ENCODE measurements around the gene DDX51. TPM values are rescaled to one million over a fixed set of nuclear protein-coding genes. Genes with fewer than 3 reads are reported as not detected.

Gene DDX51
- total RNA-seq, 2 donors from 2014 or later, result 29.5 to 83.7 TPM

- Mint-ChIP-seq H3K27me3 (no peaks in the 10 kb centered on the region), H3K4me1 (ENCODE audit: low read depth in 2 of 2) (peaks cover 19 to 20% of the 10 kb centered on the region in 2 donors), H3K27ac (no peak overlapping the region)
Measured at GRCh38 chr12:132148368-132149045, 4.4 kb upstream of the DDX51 start.

GRCh38 chr12:132147423-132148367 is 3.6 kb upstream of the DDX51 start:
- Mint-ChIP-seq H3K4me1 (ENCODE audit: low read depth in 2 of 2) (peaks cover 24% of the 10 kb centered on the region in 2 donors), H3K36me3 (no peaks in the 10 kb centered on the region), H3K9me3 (no peaks in the 10 kb centered on the region), H3K27ac (no peak overlapping the region), H3K4me3 (no peak overlapping the region), H3K27me3 (no peaks in the 10 kb centered on the region)
- ATAC-seq (no peak), DNase-seq (ENCODE audit: low spot score) (no peak)

More at GRCh38 chr12:132148368-132149045, 4.4 kb upstream of the DDX51 start:
- Mint-ChIP-seq H3K9me3 (no peaks in the 10 kb centered on the region), H3K36me3 (no peaks in the 10 kb centered on the region), H3K4me3 (no peak overlapping the region)
- ATAC-seq, result no peak
- peak; percentile 12 for DNase-seq (ENCODE audit: low spot score)

- Mint-ChIP-seq H3K36me3 (no peaks in the 10 kb centered on the region), H3K27ac (peak overlapping the region in 1 of 2 donors; percentile 77), H3K9me3 (no peaks in the 10 kb centered on the region), H3K4me3 (peak overlapping the region; percentile 86), H3K4me1 (ENCODE audit: low read depth in 2 of 2) (peaks cover 24% of the 10 kb centered on the region in 2 donors), H3K27me3 (no peaks in the 10 kb centered on the region)
- ATAC-seq (no peak), DNase-seq (ENCODE audit: low spot score) (no peak)
Measured at GRCh38 chr12:132146772-132147422, 2.8 kb upstream of the DDX51 start.

GRCh38 chr12:132146098-132146497 is 2.0 kb upstream of the DDX51 start:
- H3K27ac Mint-ChIP-seq, result peak overlapping the region; percentile 77 to 93
- H3K27me3 Mint-ChIP-seq, result no peaks in the 10 kb centered on the region
- no peaks in the 10 kb centered on the region for H3K9me3 Mint-ChIP-seq
- H3K36me3 Mint-ChIP-seq, result no peaks in the 10 kb centered on the region
- no peak for DNase-seq (ENCODE audit: low spot score)
- peak overlapping the region; percentile 86 for H3K4me3 Mint-ChIP-seq
- ATAC-seq, result no peak
- peaks cover 24% of the 10 kb centered on the region in 2 donors for H3K4me1 Mint-ChIP-seq (ENCODE audit: low read depth in 2 of 2)

- DNase-seq (ENCODE audit: low spot score) (no peak), ATAC-seq (no peak)
- Mint-ChIP-seq H3K4me1 (ENCODE audit: low read depth in 2 of 2) (peaks cover 24% of the 10 kb centered on the region in 2 donors), H3K27ac (peak overlapping the region; percentile 77 to 93), H3K9me3 (no peaks in the 10 kb centered on the region), H3K4me3 (peak overlapping the region; percentile 86), H3K27me3 (no peaks in the 10 kb centered on the region), H3K36me3 (no peaks in the 10 kb centered on the region)
Measured at GRCh38 chr12:132145334-132145733, 1.2 kb upstream of the DDX51 start.

- peaks cover 24% of the 10 kb centered on the region in 2 donors for H3K4me1 Mint-ChIP-seq (ENCODE audit: low read depth in 2 of 2)
- H3K4me3 Mint-ChIP-seq, result peak overlapping the region; percentile 86
- no peak for DNase-seq (ENCODE audit: low spot score)
- H3K9me3 Mint-ChIP-seq, result no peaks in the 10 kb centered on the region
- H3K36me3 Mint-ChIP-seq, result no peaks in the 10 kb centered on the region
- peak in 1 of 2 donors; percentile 25 for ATAC-seq
- peak overlapping the region; percentile 77 to 93 for H3K27ac Mint-ChIP-seq
- no peaks in the 10 kb centered on the region for H3K27me3 Mint-ChIP-seq
Measured at GRCh38 chr12:132144810-132145168, 670 bp upstream of the DDX51 start.

GRCh38 chr12:132143336-132144071 is 615 bp downstream of the DDX51 start:
- DNase-seq (ENCODE audit: low spot score), result no peak
- Mint-ChIP-seq H3K4me3 (peak overlapping the region; percentile 93), H3K27ac (peak overlapping the region; percentile 77 to 93), H3K9me3 (no peaks in the 10 kb centered on the region), H3K27me3 (no peaks in the 10 kb centered on the region), H3K36me3 (no peaks in the 10 kb centered on the region), H3K4me1 (ENCODE audit: low read depth in 2 of 2) (peaks cover 24% of the 10 kb centered on the region in 2 donors)
- peak; percentile 51 to 54 for ATAC-seq

- H3K4me3 Mint-ChIP-seq, result peak overlapping the region; percentile 93
- H3K36me3 Mint-ChIP-seq, result no peaks in the 10 kb centered on the region
- peaks cover 24% of the 10 kb centered on the region in 2 donors for H3K4me1 Mint-ChIP-seq (ENCODE audit: low read depth in 2 of 2)
- ATAC-seq, result no peak
- no peak for DNase-seq (ENCODE audit: low spot score)
- no peaks in the 10 kb centered on the region for H3K9me3 Mint-ChIP-seq
- peak overlapping the region; percentile 57 to 81 for H3K27ac Mint-ChIP-seq
- H3K27me3 Mint-ChIP-seq, result no peaks in the 10 kb centered on the region
Measured at GRCh38 chr12:132142679-132143335, 1.3 kb downstream of the DDX51 start.

GRCh38 chr12:132141976-132142678 is 2.0 kb downstream of the DDX51 start:
- peak overlapping the region; percentile 93 for H3K4me3 Mint-ChIP-seq
- H3K36me3 Mint-ChIP-seq, result no peaks in the 10 kb centered on the region
- ATAC-seq (no peak), DNase-seq (ENCODE audit: low spot score) (no peak)
- H3K4me1 Mint-ChIP-seq (ENCODE audit: low read depth in 2 of 2), result peaks cover 24% of the 10 kb centered on the region in 2 donors
- no peaks in the 10 kb centered on the region for H3K9me3 Mint-ChIP-seq
- H3K27ac Mint-ChIP-seq, result peak overlapping the region in 1 of 2 donors; percentile 81
- H3K27me3 Mint-ChIP-seq, result no peaks in the 10 kb centered on the region

GRCh38 chr12:132140918-132141841 is 2.9 kb downstream of the DDX51 start:
- DNase-seq (ENCODE audit: low spot score) (no peak), ATAC-seq (no peak)
- Mint-ChIP-seq H3K27me3 (no peaks in the 10 kb centered on the region), H3K27ac (no peak overlapping the region), H3K9me3 (no peaks in the 10 kb centered on the region), H3K4me1 (ENCODE audit: low read depth in 2 of 2) (peaks cover 17 to 19% of the 10 kb centered on the region in 2 donors), H3K4me3 (no peak overlapping the region), H3K36me3 (no peaks in the 10 kb centered on the region)

- no peak overlapping the region for H3K27ac Mint-ChIP-seq
- no peaks in the 10 kb centered on the region for H3K36me3 Mint-ChIP-seq
- H3K9me3 Mint-ChIP-seq, result no peaks in the 10 kb centered on the region
- H3K4me1 Mint-ChIP-seq (ENCODE audit: low read depth in 2 of 2), result peaks cover 12 to 14% of the 10 kb centered on the region in 2 donors
- ATAC-seq (no peak), DNase-seq (ENCODE audit: low spot score) (no peak)
- H3K4me3 Mint-ChIP-seq, result no peak overlapping the region
- no peaks in the 10 kb centered on the region for H3K27me3 Mint-ChIP-seq
Measured at GRCh38 chr12:132140501-132140900, 3.6 kb downstream of the DDX51 start.

All from natural killer cell treated with Interleukin-12 subunit alpha and Interleukin-12 subunit beta and Interleukin-15 and Interleukin-18, amount 100 ng/mL, for 72 hours (primary cell).